ENCODE measurements around the gene RTF1. TPM values are rescaled to one million over a fixed set of nuclear protein-coding genes. Genes with fewer than 3 reads are reported as not detected.

Gene RTF1
- total RNA-seq, 2 donors from 2014 or later = 20.0 to 49.5 TPM

- no peak for TF ChIP-seq CTCF (IDR thresholded peaks at IDR 0.05)
- no peak overlapping the region for H3K27ac ChIP-seq
- H3K27me3 ChIP-seq (replicated peaks; ENCODE audit: insufficient read depth) = no peaks in the 10 kb centered on the region
- H3K4me3 ChIP-seq = no peak overlapping the region
- peaks cover 14 to 15% of the 10 kb centered on the region in 2 donors for H3K4me1 ChIP-seq (ENCODE audit: control insufficient read depth in 1 of 2, low read depth in 2 of 2)
- H3K36me3 ChIP-seq = no peaks in the 10 kb centered on the region
- no peaks in the 10 kb centered on the region for H3K9me3 ChIP-seq
- DNase-seq (ENCODE audit: low spot score) (no peak), ATAC-seq (ENCODE audit: insufficient number of reproducible peaks, low FRiP score, low read depth) (no peak)
Observed at GRCh38 chr15:41504751-41505492, 88.0 kb downstream of the RTF1 start.

- H3K36me3 ChIP-seq = no peaks in the 10 kb centered on the region
- no peak overlapping the region for H3K27ac ChIP-seq
- ATAC-seq (ENCODE audit: insufficient number of reproducible peaks, low FRiP score, low read depth) (no peak), DNase-seq (ENCODE audit: low spot score) (no peak)
- no peak for TF ChIP-seq CTCF (IDR thresholded peaks at IDR 0.05)
- H3K27me3 ChIP-seq (replicated peaks; ENCODE audit: insufficient read depth) = no peaks in the 10 kb centered on the region
- no peaks in the 10 kb centered on the region for H3K9me3 ChIP-seq
- peaks cover 14 to 15% of the 10 kb centered on the region in 2 donors for H3K4me1 ChIP-seq (ENCODE audit: control insufficient read depth in 1 of 2, low read depth in 2 of 2)
- no peak overlapping the region for H3K4me3 ChIP-seq
Observed at GRCh38 chr15:41505776-41506175, 88.9 kb downstream of the RTF1 start.

- Histone ChIP-seq H3K9me3 (no peaks in the 10 kb centered on the region), H3K4me1 (ENCODE audit: control insufficient read depth in 1 of 2, low read depth in 2 of 2) (peaks cover 12 to 15% of the 10 kb centered on the region in 2 donors), H3K4me3 (no peak overlapping the region), H3K27me3 (replicated peaks; ENCODE audit: insufficient read depth) (no peaks in the 10 kb centered on the region), H3K36me3 (no peaks in the 10 kb centered on the region), H3K27ac (no peak overlapping the region)
- no peak for TF ChIP-seq CTCF (IDR thresholded peaks at IDR 0.05)
- DNase-seq (ENCODE audit: low spot score) (no peak), ATAC-seq (ENCODE audit: insufficient number of reproducible peaks, low FRiP score, low read depth) (no peak)
Observed at GRCh38 chr15:41506796-41507341, 90.0 kb downstream of the RTF1 start.

GRCh38 chr15:41507820-41508290, 91.0 kb downstream of the RTF1 start:
- no peak for TF ChIP-seq CTCF (IDR thresholded peaks at IDR 0.05)
- Histone ChIP-seq H3K27me3 (replicated peaks; ENCODE audit: insufficient read depth) (peaks cover 8% of the 10 kb centered on the region), H3K27ac (no peak overlapping the region), H3K4me1 (ENCODE audit: control insufficient read depth in 1 of 2, low read depth in 2 of 2) (peaks cover 10 to 15% of the 10 kb centered on the region in 2 donors), H3K9me3 (no peaks in the 10 kb centered on the region), H3K4me3 (no peak overlapping the region), H3K36me3 (no peaks in the 10 kb centered on the region)
- DNase-seq (ENCODE audit: low spot score) = no peak
- ATAC-seq (ENCODE audit: insufficient number of reproducible peaks, low FRiP score, low read depth) = no peak

- H3K4me1 ChIP-seq (ENCODE audit: control insufficient read depth in 1 of 2, low read depth in 2 of 2) = peaks cover 18 to 25% of the 10 kb centered on the region in 2 donors
- H3K9me3 ChIP-seq = no peaks in the 10 kb centered on the region
- H3K27ac ChIP-seq = no peak overlapping the region
- no peak for ATAC-seq (ENCODE audit: insufficient number of reproducible peaks, low FRiP score, low read depth)
- TF ChIP-seq CTCF (IDR thresholded peaks at IDR 0.05) = no peak
- no peaks in the 10 kb centered on the region for H3K36me3 ChIP-seq
- H3K4me3 ChIP-seq = no peak overlapping the region
- no peak for DNase-seq (ENCODE audit: low spot score)
- H3K27me3 ChIP-seq (replicated peaks; ENCODE audit: insufficient read depth) = peaks cover 16% of the 10 kb centered on the region
Observed at GRCh38 chr15:41510728-41511127, 93.8 kb downstream of the RTF1 start.
